ENCODE measurements around the gene SPSB3. TPM values are rescaled to one million over a fixed set of nuclear protein-coding genes. Genes with fewer than 3 reads are reported as not detected.
A peak's percentile ranks its signal among the peaks of the same experiment; 100 is the strongest.

The SPSB3 gene
- total RNA-seq, 1 experiment from 2014 or later: 22.2 TPM

DNA sequence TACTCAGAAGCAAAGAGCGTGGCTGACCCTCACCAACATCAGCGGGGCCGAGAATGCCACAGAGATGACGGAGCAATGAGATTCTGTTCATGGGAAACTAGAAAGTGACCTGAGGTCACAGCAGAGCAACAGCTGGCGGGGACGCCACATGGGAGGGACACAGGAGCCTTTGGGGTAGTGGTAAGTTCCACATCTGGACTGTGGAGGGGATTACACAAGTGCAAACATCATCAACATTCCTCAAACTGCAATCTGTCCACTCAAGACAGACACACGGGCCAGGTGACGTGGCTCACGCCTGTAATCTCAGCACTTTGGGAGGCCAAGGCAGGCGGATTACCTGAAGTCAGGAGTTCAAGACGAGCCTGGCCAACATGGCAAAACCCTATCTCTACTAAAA, 33.1 kb upstream of the SPSB3 start:
- H3K36me3 Mint-ChIP-seq (ENCODE audit: insufficient read depth, unreplicated experiment): peaks cover 45% of the 10 kb centered on the region
- no peaks in the 10 kb centered on the region for H3K4me1 Mint-ChIP-seq (ENCODE audit: insufficient read depth, unreplicated experiment)
- ChIA-PET CTCF (no interaction called here), POLR2A (interaction anchor here (2.1 kb wide), 1 partner anchor 11 kb away, joined by 7 read pairs; the partner anchor contains the start of genes FAHD1 and HAGH)
- H3K9me3 Mint-ChIP-seq (ENCODE audit: unreplicated experiment): no peaks in the 10 kb centered on the region
- no peak for DNase-seq (ENCODE audit: unreplicated experiment)
- no peak overlapping the region for H3K4me3 Mint-ChIP-seq (ENCODE audit: unreplicated experiment)
- TF ChIP-seq, protein P1, sequence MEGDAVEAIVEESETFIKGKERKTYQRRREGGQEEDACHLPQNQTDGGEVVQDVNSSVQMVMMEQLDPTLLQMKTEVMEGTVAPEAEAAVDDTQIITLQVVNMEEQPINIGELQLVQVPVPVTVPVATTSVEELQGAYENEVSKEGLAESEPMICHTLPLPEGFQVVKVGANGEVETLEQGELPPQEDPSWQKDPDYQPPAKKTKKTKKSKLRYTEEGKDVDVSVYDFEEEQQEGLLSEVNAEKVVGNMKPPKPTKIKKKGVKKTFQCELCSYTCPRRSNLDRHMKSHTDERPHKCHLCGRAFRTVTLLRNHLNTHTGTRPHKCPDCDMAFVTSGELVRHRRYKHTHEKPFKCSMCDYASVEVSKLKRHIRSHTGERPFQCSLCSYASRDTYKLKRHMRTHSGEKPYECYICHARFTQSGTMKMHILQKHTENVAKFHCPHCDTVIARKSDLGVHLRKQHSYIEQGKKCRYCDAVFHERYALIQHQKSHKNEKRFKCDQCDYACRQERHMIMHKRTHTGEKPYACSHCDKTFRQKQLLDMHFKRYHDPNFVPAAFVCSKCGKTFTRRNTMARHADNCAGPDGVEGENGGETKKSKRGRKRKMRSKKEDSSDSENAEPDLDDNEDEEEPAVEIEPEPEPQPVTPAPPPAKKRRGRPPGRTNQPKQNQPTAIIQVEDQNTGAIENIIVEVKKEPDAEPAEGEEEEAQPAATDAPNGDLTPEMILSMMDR (IDR thresholded peaks at IDR 0.05; ENCODE audit: unreplicated experiment): no peak
- H3K27me3 Mint-ChIP-seq (ENCODE audit: insufficient read depth, unreplicated experiment): no peaks in the 10 kb centered on the region
- no TSS peak for BruUV-seq (replicated peaks)
- intact Hi-C loops (cut with micrococcal nuclease): no loop called here
- H3K27ac Mint-ChIP-seq (ENCODE audit: low read depth, unreplicated experiment): no peak overlapping the region

DNA sequence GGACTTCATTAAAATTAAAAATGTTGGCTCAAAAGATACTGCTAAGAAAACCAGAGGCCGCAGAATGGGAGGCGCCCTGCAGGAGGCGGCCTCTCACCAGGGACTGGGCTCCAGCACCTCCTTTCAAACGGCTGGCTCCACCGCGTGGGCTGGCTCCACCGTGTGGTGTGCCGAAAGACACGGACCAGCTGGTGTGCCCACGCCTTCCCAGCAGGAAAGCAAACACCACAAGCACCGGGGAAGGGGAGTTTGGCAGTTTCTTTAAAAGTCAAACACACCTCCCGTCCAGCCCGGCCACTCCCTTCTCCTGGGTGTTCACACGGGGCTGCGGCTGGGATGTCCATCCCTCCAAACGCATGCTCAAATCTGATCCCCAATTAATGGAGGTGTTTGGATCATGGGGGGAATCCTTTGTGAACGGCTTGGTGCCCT, 30.4 kb upstream of the SPSB3 start:
- peak; percentile 47 for DNase-seq (ENCODE audit: unreplicated experiment)
- Mint-ChIP-seq H3K36me3 (ENCODE audit: insufficient read depth, unreplicated experiment) (peaks cover 54% of the 10 kb centered on the region), H3K27me3 (ENCODE audit: insufficient read depth, unreplicated experiment) (no peaks in the 10 kb centered on the region), H3K4me3 (ENCODE audit: unreplicated experiment) (no peak overlapping the region), H3K9me3 (ENCODE audit: unreplicated experiment) (no peaks in the 10 kb centered on the region), H3K27ac (ENCODE audit: low read depth, unreplicated experiment) (no peak overlapping the region), H3K4me1 (ENCODE audit: insufficient read depth, unreplicated experiment) (no peaks in the 10 kb centered on the region)
- BruUV-seq (replicated peaks): no TSS peak
- TF ChIP-seq, protein P1 (IDR thresholded peaks at IDR 0.05; ENCODE audit: unreplicated experiment): peak; percentile 18
- POLR2A ChIA-PET: no interaction called here
- CTCF ChIA-PET: no interaction called here
- intact Hi-C loops (cut with micrococcal nuclease): no loop called here

DNA sequence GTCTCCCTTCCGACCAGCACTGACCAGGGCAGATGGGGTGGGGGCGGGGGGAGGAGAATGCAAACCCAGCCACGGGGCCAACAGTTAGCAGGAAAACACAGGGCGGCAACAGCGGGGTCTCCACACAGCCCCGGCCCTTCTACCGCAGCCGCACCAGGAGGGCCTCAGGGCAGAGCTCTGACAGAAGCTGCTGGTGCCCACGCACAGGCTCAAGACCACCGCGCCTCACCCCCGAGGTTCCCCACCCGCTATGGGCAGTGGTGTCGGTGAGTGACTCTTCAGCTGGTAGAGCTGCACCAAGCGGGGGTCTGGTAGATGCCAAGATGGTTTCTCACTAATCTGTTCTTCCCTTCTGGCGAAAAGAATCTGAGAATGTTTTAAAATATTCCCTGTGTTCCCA, 28.2 kb upstream of the SPSB3 start:
- DNase-seq (ENCODE audit: unreplicated experiment): no peak
- TF ChIP-seq, protein P1 (IDR thresholded peaks at IDR 0.05; ENCODE audit: unreplicated experiment): no peak
- Mint-ChIP-seq H3K4me1 (ENCODE audit: insufficient read depth, unreplicated experiment) (no peaks in the 10 kb centered on the region), H3K4me3 (ENCODE audit: unreplicated experiment) (no peak overlapping the region), H3K27ac (ENCODE audit: low read depth, unreplicated experiment) (no peak overlapping the region), H3K27me3 (ENCODE audit: insufficient read depth, unreplicated experiment) (no peaks in the 10 kb centered on the region), H3K36me3 (ENCODE audit: insufficient read depth, unreplicated experiment) (peaks cover 44% of the 10 kb centered on the region), H3K9me3 (ENCODE audit: unreplicated experiment) (no peaks in the 10 kb centered on the region)
- BruUV-seq (replicated peaks): no TSS peak
- intact Hi-C loops (cut with micrococcal nuclease): no loop called here
- POLR2A ChIA-PET: no interaction called here
- CTCF ChIA-PET: no interaction called here

DNA sequence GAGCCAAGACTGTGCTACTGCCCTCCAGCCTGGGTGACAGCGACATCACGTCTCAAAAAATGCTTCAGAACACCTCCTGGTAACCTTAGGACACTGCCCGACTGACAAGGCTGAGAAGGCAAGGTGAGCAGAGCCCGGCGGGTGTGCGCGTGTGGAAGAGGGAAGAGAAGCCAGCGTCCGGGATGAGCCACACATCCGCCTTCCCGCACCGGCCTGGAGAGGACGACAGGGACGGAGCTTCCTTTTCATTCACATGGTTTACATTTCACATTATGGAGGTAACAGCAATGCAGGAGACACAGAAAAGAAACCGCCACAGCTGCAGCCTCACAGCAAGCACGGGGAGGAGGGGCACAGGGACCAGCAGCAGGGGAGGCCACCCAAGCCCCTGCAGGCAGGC, 27.7 kb upstream of the SPSB3 start:
- Mint-ChIP-seq H3K9me3 (ENCODE audit: unreplicated experiment) (no peaks in the 10 kb centered on the region), H3K36me3 (ENCODE audit: insufficient read depth, unreplicated experiment) (peaks cover 39% of the 10 kb centered on the region), H3K4me3 (ENCODE audit: unreplicated experiment) (no peak overlapping the region), H3K27ac (ENCODE audit: low read depth, unreplicated experiment) (no peak overlapping the region), H3K27me3 (ENCODE audit: insufficient read depth, unreplicated experiment) (no peaks in the 10 kb centered on the region), H3K4me1 (ENCODE audit: insufficient read depth, unreplicated experiment) (no peaks in the 10 kb centered on the region)
- POLR2A ChIA-PET: no interaction called here
- no TSS peak for BruUV-seq (replicated peaks)
- intact Hi-C loops (cut with micrococcal nuclease): no loop called here
- DNase-seq (ENCODE audit: unreplicated experiment): no peak
- CTCF ChIA-PET: no interaction called here
- TF ChIP-seq, protein P1 (IDR thresholded peaks at IDR 0.05; ENCODE audit: unreplicated experiment): no peak
